Gastroesophageal sphincter (tissue), 4 donors: Measurements from ENCODE around the gene CYP2D6. TPM values are rescaled to one million over a fixed set of nuclear protein-coding genes. Genes with fewer than 3 reads are reported as not detected.
A peak's percentile ranks its signal among the peaks of the same experiment; 100 is the strongest.

ENCODE experiments used
- ATAC-seq: fragments of 150-250 bp; one replicate; pipeline ENCODE4 v1.9.1; 2016; ENCODE audit warnings: mild to moderate bottlenecking, moderate library complexity
- H3K27ac ChIP-seq, 4 donors: fragments of 200-600 bp; sonication (generic) in 3 of 4; 1 replicate in 3 of 4; 2 replicates in 1 of 4; pipeline ENCODE4 v1.5.1; 2016 to 2019
- H3K27me3 ChIP-seq: fragments of 200-600 bp; sonication (generic); one replicate; pipeline ENCODE4 v1.5.1; 2019
- H3K36me3 ChIP-seq, 2 donors: fragments of 200-600 bp; sonication (generic); one replicate each; pipeline ENCODE4 v1.5.1; 2019; ENCODE audit warnings: control low read depth in 1 of 2
- H3K4me1 ChIP-seq, 3 donors: fragments of 200-600 bp; sonication (generic); 1 replicate in 2 of 3; 2 replicates in 1 of 3; pipeline ENCODE4 v1.5.1; 2016 to 2019; ENCODE audit warnings: control low read depth in 2 of 3
- H3K4me3 ChIP-seq, 2 donors: fragments of 200-600 bp; sonication (generic); one replicate each; pipeline ENCODE4 v1.5.1; 2019; ENCODE audit warnings: mild to moderate bottlenecking in 1 of 2, moderate library complexity in 1 of 2
- H3K9me3 ChIP-seq, 3 donors: fragments of 200-600 bp; sonication (generic); one replicate each; pipeline ENCODE4 v1.5.1; 2017 to 2019; ENCODE audit warnings: control low read depth in 2 of 3
- EP300 ChIP-seq: sonication (generic); formaldehyde crosslinking; IDR thresholded peaks from one replicate; pipeline ENCODE4 v1.6.1; 2017; ENCODE audit warnings: antibody characterized with exemption, mild to moderate bottlenecking
- POLR2A ChIP-seq, 2 donors: fragments of 450-650 bp; IDR thresholded peaks; one replicate each; pipeline ENCODE4 v1.6.1; 2017; ENCODE audit warnings: antibody characterized with exemption in 2 of 2, mild to moderate bottlenecking in 2 of 2, moderate library complexity in 1 of 2
- POLR2AphosphoS5 ChIP-seq: sonication (generic); formaldehyde crosslinking; IDR thresholded peaks from one replicate; pipeline ENCODE4 v1.6.1; 2017; ENCODE audit warnings: antibody characterized with exemption
- WGBS, 2 donors: methylation state at CpG; one replicate each; pipeline ENCODE4 v1.1.5; 2018; ENCODE audit warnings: low coverage in 1 of 2; 5-methylcytosine and 5-hydroxymethylcytosine counted together
- total RNA-seq, 4 donors: library from RNA; depleted of rRNA; stranded (reverse); fragments of >200 nt; gene quantifications; one replicate each; pipeline ENCODE4 v1.1.0, GENCODE V29; 2016
- TF ChIP-seq, protein P1 (sequence below), 4 experiments: fragments of 200-600 bp in 2 of 4; fragments of 450-650 bp in 2 of 4; sonication (generic) in 1 of 4; IDR thresholded peaks; one replicate each; pipeline ENCODE4 v1.5.1; 2017 to 2019; ENCODE audit warnings: antibody characterized with exemption in 4 of 4, mild to moderate bottlenecking in 2 of 4, moderate library complexity in 2 of 4

CYP2D6 gene
- total RNA-seq, 4 donors from 2014 or later, result 0.23 to 2.3 (median 0.40) TPM; not detected in 1

DNA sequence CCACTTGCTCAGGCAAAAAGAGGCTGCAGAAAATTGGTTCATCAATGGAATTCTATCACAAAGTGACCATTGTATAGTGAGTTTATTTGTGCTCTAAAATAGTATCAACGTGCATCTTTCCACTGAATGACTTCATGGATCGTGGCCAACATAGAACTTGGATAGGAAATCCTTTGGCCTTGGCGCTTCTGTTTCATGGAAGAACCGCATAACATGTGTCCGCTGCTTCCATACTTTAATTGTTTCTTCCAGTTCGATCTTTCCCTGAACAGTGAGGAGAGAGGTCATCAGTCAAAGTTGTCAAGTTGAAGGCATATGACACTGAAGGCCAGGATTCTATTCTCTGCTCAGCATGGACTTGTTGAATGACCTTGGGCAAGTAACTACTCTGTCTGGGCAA lies 44.6 kb downstream of the CYP2D6 start:
- 53 to 60% methylated on average over 6 of the region's 6 CpGs for WGBS, 2 donors
- peaks cover 0 to 61% of the 10 kb centered on the region in 2 donors for H3K36me3 ChIP-seq

GRCh38 chr22:42084874-42085273 lies 45.7 kb downstream of the CYP2D6 start:
- Histone ChIP-seq H3K27me3 (no peaks in the 10 kb centered on the region), H3K9me3 (no peaks in the 10 kb centered on the region), H3K4me3 (no peak overlapping the region), H3K27ac (no peak overlapping the region), H3K36me3 (peaks cover 0 to 61% of the 10 kb centered on the region in 2 donors), H3K4me1 (peaks cover 0 to 81% (median 15%) of the 10 kb centered on the region in 3 donors)
- ATAC-seq, result no peak
- WGBS, 2 donors, result 90 to 95% methylated on average over 6 to 7 of the region's 8 CpGs
- no peak for TF ChIP-seq POLR2AphosphoS5
- TF ChIP-seq EP300, result no peak
- TF ChIP-seq POLR2A (IDR thresholded peaks at IDR 0.05), result no peak
- TF ChIP-seq, protein P1, sequence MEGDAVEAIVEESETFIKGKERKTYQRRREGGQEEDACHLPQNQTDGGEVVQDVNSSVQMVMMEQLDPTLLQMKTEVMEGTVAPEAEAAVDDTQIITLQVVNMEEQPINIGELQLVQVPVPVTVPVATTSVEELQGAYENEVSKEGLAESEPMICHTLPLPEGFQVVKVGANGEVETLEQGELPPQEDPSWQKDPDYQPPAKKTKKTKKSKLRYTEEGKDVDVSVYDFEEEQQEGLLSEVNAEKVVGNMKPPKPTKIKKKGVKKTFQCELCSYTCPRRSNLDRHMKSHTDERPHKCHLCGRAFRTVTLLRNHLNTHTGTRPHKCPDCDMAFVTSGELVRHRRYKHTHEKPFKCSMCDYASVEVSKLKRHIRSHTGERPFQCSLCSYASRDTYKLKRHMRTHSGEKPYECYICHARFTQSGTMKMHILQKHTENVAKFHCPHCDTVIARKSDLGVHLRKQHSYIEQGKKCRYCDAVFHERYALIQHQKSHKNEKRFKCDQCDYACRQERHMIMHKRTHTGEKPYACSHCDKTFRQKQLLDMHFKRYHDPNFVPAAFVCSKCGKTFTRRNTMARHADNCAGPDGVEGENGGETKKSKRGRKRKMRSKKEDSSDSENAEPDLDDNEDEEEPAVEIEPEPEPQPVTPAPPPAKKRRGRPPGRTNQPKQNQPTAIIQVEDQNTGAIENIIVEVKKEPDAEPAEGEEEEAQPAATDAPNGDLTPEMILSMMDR (IDR thresholded peaks at IDR 0.05), result no peak

More for the DNA sequence above, 44.6 kb downstream of the CYP2D6 start:
- Histone ChIP-seq H3K27ac (no peak overlapping the region), H3K4me1 (peaks cover 0 to 76% (median 9%) of the 10 kb centered on the region in 3 donors), H3K27me3 (no peaks in the 10 kb centered on the region), H3K4me3 (no peak overlapping the region), H3K9me3 (no peaks in the 10 kb centered on the region)
- no peak for ATAC-seq
- TF ChIP-seq POLR2AphosphoS5 (no peak), POLR2A (IDR thresholded peaks at IDR 0.05) (no peak), EP300 (no peak)
- TF ChIP-seq, protein P1 (IDR thresholded peaks at IDR 0.05), result no peak

- Histone ChIP-seq H3K36me3 (peaks cover 0 to 62% of the 10 kb centered on the region in 2 donors), H3K4me1 (peaks cover 4 to 74% (median 16%) of the 10 kb centered on the region in 3 donors), H3K27me3 (no peaks in the 10 kb centered on the region), H3K4me3 (no peak overlapping the region), H3K9me3 (no peaks in the 10 kb centered on the region), H3K27ac (no peak overlapping the region)
- no peak for ATAC-seq
- WGBS, 2 donors, result 78% methylated on average over 3 of the region's 4 CpGs; no CpG with 5 or more reads in 1 of the 2 donors
- TF ChIP-seq POLR2AphosphoS5, result no peak
- no peak for TF ChIP-seq EP300
- TF ChIP-seq, protein P1 (IDR thresholded peaks at IDR 0.05), result no peak
- no peak for TF ChIP-seq POLR2A (IDR thresholded peaks at IDR 0.05)
These were observed 47.5 kb downstream of the CYP2D6 start for GRCh38 chr22:42083119-42083518.

DNA sequence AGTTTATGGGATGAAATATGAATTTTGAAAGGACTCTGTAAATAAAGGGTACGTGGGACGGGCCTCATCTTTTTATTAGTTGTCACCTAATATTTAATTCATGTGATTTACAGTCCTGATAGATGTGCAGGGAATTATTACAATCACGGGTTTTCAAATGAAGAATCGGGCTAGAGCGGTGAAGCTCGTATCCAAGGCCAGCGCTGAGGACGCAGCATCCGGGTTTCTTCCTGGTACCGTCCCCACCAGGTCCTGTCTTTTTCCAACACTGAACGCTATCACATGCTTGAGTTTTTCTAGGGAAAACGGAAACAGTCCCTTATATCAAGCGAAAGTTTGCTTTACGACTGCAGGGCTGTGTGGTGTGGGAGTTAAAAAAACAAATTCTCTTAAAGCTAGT lies 50.3 kb downstream of the CYP2D6 start:
- TF ChIP-seq, protein P1 (IDR thresholded peaks at IDR 0.05), result no peak
- TF ChIP-seq EP300 (no peak), POLR2A (IDR thresholded peaks at IDR 0.05) (no peak), POLR2AphosphoS5 (no peak)
- 0 to 10% methylated on average over 14 of the region's 14 CpGs for WGBS, 2 donors
- Histone ChIP-seq H3K4me1 (peaks cover 5 to 68% (median 22%) of the 10 kb centered on the region in 3 donors), H3K27me3 (no peaks in the 10 kb centered on the region), H3K36me3 (peaks cover 0 to 65% of the 10 kb centered on the region in 2 donors), H3K27ac (peak overlapping the region; percentile 93 to 99 (median 98)), H3K4me3 (peak overlapping the region; percentile 36 to 70), H3K9me3 (no peaks in the 10 kb centered on the region)
- no peak for ATAC-seq
